Effector memory CD4-positive, alpha-beta T cell (primary cell): Measurements from ENCODE around the gene GRID1.

Experiments used
- DNase-seq, 3 donors: peaks; one replicate each; pipeline ENCODE4 v3.0.0-alpha.2; 2020
- H3K27ac ChIP-seq: 2 replicates; pipeline ENCODE4 v1.7.0; 2013; ENCODE audit warnings: mild to moderate bottlenecking, low read length, moderate library complexity; ENCODE audit not compliant: insufficient read depth, poor library complexity, severe bottlenecking
- H3K27me3 ChIP-seq: replicated peaks from 2 replicates; pipeline ENCODE4 v1.7.0; 2013; ENCODE audit warnings: mild to moderate bottlenecking, low read length; ENCODE audit not compliant: insufficient read depth, control insufficient read depth, poor library complexity, severe bottlenecking
- H3K36me3 ChIP-seq: 2 replicates; pipeline ENCODE4 v1.7.0; 2013; ENCODE audit warnings: mild to moderate bottlenecking, low read length, moderate library complexity; ENCODE audit not compliant: control insufficient read depth, insufficient read depth
- H3K4me1 ChIP-seq: 2 replicates; pipeline ENCODE4 v1.7.0; 2013; ENCODE audit warnings: low read length, mild to moderate bottlenecking; ENCODE audit not compliant: control insufficient read depth, insufficient read depth, poor library complexity, severe bottlenecking
- H3K4me3 ChIP-seq: 2 replicates; pipeline ENCODE4 v1.7.0; 2013; ENCODE audit warnings: low read length, low read depth, mild to moderate bottlenecking; ENCODE audit not compliant: insufficient read depth, poor library complexity, severe bottlenecking
- H3K9me3 ChIP-seq: 2 replicates; pipeline ENCODE4 v1.7.0; 2013; ENCODE audit warnings: mild to moderate bottlenecking, low read length, moderate library complexity; ENCODE audit not compliant: control insufficient read depth

Gene GRID1

DNA sequence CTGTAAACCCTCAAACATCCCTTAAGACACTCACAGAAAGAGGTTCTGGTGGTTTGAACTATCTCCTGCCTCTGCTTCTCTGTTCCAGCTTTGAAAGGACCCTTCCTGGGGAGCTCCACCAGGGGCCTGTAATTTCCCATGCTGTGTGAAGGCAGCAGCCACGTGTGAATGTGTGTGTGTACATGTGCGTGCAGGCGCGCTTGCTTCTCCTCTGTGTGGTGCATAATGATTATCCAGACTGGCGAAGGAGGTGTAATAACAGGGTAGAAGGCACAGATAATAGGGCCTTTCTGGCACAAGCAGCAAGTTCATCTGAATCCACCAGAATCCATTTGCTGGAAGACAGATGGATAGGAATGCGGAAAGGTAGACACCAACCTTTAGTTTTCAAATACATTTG, 466.5 kb downstream of the GRID1 start:
- no peak for DNase-seq
- no peaks in the 10 kb centered on the region for H3K4me1 ChIP-seq
- no peaks in the 10 kb centered on the region for H3K9me3 ChIP-seq
- no peaks in the 10 kb centered on the region for H3K27me3 ChIP-seq
- no peak overlapping the region for H3K27ac ChIP-seq
- no peaks in the 10 kb centered on the region for H3K36me3 ChIP-seq
- H3K4me3 ChIP-seq: no peak overlapping the region

DNA sequence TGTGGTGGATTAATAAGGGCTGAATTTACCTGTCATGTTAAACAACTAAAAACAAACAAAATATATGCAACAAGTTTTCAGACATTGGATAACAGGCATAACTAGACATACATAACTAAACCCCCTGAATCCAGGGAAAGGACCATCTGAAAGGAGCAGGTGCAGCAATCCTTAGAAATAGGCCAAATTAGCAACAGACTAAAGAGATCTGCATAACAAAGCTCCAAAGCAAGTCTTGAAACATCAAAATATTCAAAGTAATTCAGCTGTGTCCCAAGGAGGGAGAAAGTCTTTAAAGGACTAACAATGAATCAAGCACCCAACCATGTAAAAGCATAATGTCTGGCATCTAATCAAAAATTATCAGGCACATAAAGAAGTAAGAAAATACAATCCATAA, 475.1 kb downstream of the GRID1 start:
- no peak for DNase-seq
- Histone ChIP-seq H3K27ac (no peak overlapping the region), H3K4me3 (no peak overlapping the region), H3K36me3 (no peaks in the 10 kb centered on the region), H3K27me3 (no peaks in the 10 kb centered on the region), H3K4me1 (no peaks in the 10 kb centered on the region), H3K9me3 (no peaks in the 10 kb centered on the region)

DNA sequence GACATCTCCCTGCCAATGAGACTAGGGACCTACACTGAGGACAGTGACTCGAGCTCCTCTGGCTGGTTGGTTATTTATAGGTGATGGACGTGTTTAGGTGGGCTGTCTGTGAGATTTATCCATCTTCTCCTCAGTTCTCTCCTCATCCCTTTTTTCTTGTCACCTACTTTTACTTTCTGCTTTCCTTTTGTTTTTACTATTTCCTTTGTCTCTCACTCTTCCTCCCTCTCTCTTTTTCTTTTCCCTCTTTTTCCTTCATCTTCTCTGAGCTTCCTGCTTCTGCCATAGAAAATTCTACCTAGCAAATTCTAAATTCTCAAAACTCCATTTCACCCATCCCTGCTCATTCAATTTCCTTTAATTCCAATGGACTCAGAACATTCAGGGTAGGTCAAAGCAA, 478.0 kb downstream of the GRID1 start:
- Histone ChIP-seq H3K36me3 (no peaks in the 10 kb centered on the region), H3K27ac (no peak overlapping the region), H3K4me1 (no peaks in the 10 kb centered on the region), H3K27me3 (no peaks in the 10 kb centered on the region), H3K9me3 (no peaks in the 10 kb centered on the region), H3K4me3 (no peak overlapping the region)
- no peak for DNase-seq

DNA sequence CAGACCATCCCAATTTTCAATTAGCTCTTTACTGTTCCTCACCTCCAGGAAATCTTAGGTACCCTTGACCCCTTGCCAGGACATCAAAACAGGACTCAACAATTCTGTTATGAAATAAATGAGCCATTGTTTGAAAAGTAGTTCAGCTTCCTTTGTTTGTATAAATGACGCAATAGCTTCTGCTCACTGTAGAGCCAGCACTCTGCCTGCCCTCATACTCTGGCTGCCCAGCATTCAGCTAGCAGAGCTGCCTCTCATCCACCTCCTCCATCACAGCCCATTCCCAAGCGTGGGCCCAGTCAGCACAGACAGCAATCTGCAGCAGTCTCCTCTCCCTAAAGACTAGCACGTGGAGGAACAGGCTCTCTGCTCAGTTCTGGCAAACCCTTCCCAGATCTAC, 478.6 kb downstream of the GRID1 start:
- no peak for DNase-seq
- Histone ChIP-seq H3K9me3 (no peaks in the 10 kb centered on the region), H3K27me3 (no peaks in the 10 kb centered on the region), H3K36me3 (no peaks in the 10 kb centered on the region), H3K4me3 (no peak overlapping the region), H3K4me1 (no peaks in the 10 kb centered on the region), H3K27ac (no peak overlapping the region)

DNA sequence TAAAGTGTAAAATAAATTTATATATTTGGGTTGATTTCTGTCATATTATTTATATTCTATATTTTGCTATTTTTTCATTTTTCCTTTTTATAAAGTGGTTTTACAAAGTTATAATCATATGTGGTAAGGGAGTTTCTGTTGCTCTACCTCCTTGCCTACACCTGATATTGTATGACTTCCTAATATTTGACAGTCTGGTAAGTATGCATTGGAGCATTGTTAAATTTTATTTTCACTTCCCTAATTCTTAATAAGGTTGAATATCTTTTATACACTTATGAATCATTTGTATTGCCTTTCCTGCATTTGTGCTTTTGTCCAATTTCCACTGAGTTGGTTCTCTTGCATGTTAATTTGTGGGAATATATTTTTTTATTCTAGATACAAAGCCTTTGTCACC, 492.4 kb downstream of the GRID1 start:
- Histone ChIP-seq H3K4me3 (no peak overlapping the region), H3K27me3 (no peaks in the 10 kb centered on the region), H3K36me3 (no peaks in the 10 kb centered on the region), H3K4me1 (no peaks in the 10 kb centered on the region), H3K27ac (no peak overlapping the region), H3K9me3 (no peaks in the 10 kb centered on the region)
- no peak for DNase-seq

DNA sequence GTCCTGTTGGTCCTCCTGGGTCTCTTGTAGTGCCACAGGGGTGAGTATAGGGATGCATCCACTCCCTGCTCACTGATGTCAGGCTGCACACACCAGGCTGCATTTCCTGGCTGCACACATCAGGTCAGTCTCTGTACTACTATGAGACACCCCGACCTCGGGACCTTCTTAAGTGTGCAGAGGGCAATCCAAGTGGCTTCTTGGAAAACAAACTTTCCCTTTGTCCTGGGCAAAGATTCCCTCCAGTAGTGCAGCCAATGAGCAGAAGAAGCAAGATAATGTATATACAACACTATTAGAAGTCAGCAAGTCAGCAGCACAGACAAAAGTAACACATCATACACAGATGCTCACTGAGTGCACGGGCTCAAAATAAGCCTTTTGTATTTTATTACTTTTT, 493.5 kb downstream of the GRID1 start:
- no peaks in the 10 kb centered on the region for H3K36me3 ChIP-seq
- H3K27me3 ChIP-seq: no peaks in the 10 kb centered on the region
- no peak overlapping the region for H3K27ac ChIP-seq
- no peaks in the 10 kb centered on the region for H3K4me1 ChIP-seq
- H3K9me3 ChIP-seq: no peaks in the 10 kb centered on the region
- H3K4me3 ChIP-seq: no peak overlapping the region
- DNase-seq: no peak

DNA sequence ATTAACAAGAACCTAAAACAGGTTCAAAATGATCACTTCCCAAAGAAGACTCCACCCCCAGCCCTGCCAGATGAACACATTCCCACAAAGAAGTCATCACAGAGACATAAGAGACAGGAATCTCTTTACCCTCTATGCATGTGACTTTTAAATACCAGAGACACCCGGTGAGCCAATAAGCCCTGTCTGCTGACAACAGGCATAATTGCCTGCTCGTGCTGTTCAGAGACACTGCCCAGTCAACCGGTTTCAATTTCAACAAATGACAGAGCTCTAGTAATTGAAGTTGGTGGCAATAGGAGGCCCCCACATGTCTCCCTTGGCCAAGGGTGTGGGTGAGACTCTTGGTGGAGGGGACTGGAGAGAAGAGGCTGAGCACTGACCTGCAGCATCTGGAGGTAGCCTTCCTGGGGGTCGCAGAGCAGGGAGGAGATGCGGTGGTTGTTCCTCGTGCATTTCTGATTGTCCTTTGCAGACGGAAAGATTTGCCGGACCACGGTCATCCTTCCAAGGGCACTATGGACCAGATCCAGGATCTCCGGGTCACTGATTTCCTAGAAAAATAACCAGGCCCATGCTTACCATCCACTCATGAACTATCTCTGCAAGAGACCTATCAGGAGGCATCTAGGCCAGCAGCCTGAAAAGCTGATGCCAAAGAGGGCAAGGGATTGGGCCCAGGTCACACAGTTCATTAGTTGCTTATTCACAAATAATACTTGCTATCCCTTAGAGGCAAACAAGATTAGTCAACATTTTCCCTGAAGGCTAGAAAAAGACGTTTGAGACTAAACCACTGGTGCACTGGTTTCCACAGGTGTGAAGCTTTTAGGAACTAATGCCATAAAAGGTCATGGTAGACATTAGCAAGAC, 497.7 kb downstream of the GRID1 start:
- Histone ChIP-seq H3K4me3 (no peak overlapping the region), H3K27ac (no peak overlapping the region), H3K36me3 (no peaks in the 10 kb centered on the region), H3K4me1 (no peaks in the 10 kb centered on the region), H3K27me3 (no peaks in the 10 kb centered on the region), H3K9me3 (no peaks in the 10 kb centered on the region)
- no peak for DNase-seq

DNA sequence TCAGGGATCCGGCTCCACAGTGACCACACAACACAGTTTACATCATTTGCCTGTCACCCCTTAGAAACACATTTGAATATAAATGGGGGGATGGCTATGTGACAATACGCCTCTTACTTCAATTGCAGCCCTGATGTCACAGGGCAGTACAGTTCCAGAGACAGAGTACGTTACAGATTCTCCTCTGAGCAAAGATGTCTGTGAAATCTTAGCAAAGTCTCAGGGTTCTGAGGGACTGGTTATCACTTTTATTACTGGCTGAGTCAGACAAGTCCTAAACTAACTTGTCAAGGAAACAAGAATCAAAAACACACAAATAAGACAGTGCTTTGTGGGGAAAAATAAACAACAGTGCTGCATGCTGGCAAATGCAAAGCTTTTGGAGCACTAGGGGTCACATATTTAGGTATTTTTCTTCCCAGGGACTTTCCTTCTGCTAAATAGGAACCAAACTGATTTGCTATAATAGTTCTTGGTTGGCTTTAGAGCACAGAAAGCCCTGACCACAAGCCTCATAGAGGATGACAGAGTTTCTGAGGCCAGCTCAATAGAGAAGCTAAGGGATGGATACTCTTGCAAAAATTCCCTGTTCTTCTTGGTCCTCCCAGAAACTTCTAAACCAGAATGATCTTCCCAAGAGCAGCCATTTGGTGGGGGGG, 501.6 kb downstream of the GRID1 start:
- Histone ChIP-seq H3K4me3 (no peak overlapping the region), H3K9me3 (no peaks in the 10 kb centered on the region), H3K27me3 (no peaks in the 10 kb centered on the region), H3K27ac (no peak overlapping the region), H3K36me3 (no peaks in the 10 kb centered on the region), H3K4me1 (no peaks in the 10 kb centered on the region)
- DNase-seq: no peak

DNA sequence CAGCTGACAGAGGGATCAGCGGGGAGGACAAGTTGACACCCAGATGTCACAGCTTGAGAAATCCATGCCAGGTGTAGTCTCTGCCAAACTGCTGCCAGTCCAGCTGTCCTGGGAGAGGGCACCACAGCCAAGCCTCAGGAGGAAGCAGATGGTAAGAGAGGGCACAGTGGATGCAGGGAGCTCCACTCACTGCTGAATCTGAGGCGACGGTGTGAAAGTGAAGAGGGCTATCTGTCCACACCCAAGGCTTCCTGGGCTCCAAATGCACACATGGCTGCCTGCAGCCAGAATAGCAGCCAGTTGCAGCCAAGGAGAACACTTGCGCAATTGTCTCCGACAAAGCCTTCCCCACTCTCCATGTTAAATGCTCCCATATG, 502.4 kb downstream of the GRID1 start:
- no peak for DNase-seq
- no peaks in the 10 kb centered on the region for H3K36me3 ChIP-seq
- no peaks in the 10 kb centered on the region for H3K27me3 ChIP-seq
- no peak overlapping the region for H3K27ac ChIP-seq
- H3K9me3 ChIP-seq: no peaks in the 10 kb centered on the region
- no peaks in the 10 kb centered on the region for H3K4me1 ChIP-seq
- no peak overlapping the region for H3K4me3 ChIP-seq

DNA sequence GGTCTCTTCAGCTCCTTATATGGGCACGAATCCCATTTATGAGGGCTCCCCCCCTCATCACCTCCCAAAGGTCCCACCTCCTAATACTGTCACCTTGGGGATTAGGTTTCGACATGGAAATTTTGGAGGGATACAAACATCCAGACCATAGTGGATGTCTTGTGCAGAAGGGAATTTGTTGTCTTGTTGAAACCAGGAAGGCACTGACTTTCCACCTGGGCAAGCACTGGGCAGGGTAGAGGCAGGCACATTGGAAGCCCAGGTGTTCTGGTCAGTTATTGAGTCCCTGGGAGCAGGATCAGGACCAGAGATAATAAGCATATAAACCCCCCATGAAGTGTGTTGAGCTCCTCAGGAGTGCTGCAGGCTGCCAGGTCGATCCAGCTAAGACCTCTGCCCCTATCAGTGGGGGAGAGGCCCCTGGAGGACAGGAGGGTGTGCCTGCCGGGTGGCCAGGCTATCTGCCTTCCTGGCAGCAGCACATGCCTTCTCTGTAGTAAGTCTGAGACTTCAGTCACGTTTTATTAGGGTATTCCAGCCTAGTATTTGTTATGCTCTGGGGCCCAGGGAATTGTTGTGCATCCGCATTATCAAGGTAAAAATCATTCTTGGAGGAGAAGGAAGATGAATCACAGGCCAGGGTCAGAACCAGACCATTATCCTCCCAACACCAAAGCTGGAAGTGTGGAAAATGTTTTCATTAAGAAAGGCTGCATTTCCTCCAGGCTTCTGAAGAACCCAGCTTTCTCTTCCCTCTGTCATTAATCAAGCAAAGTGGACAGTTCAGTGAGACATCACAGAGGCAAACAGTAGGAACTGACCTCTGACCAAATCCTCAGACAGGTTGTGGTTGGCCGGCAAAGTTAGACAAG, 503.1 kb downstream of the GRID1 start:
- Histone ChIP-seq H3K4me1 (no peaks in the 10 kb centered on the region), H3K9me3 (no peaks in the 10 kb centered on the region), H3K4me3 (no peak overlapping the region), H3K36me3 (no peaks in the 10 kb centered on the region), H3K27ac (no peak overlapping the region), H3K27me3 (no peaks in the 10 kb centered on the region)
- DNase-seq: no peak
